Suprapubic skin (tissue), 4 donors: ENCODE results near the gene TCP10L. TPM values are rescaled to one million over a fixed set of nuclear protein-coding genes. Genes with fewer than 3 reads are reported as not detected.

ENCODE experiments used
- DNase-seq, 2 donors: peaks; one replicate each; pipeline ENCODE4 v3.0.0-alpha.2; 2019; ENCODE audit warnings: low spot score in 2 of 2
- H3K27ac ChIP-seq: fragments of 200-600 bp; sonication (generic); one replicate; pipeline ENCODE4 v1.5.1; 2019
- H3K27me3 ChIP-seq: fragments of 200-600 bp; sonication (generic); one replicate; pipeline ENCODE4 v1.5.1; 2019
- H3K36me3 ChIP-seq: fragments of 200-600 bp; sonication (generic); one replicate; pipeline ENCODE4 v1.5.1; 2019
- H3K4me1 ChIP-seq: fragments of 200-600 bp; sonication (generic); one replicate; pipeline ENCODE4 v1.5.1; 2019
- H3K4me3 ChIP-seq: fragments of 200-600 bp; sonication (generic); one replicate; pipeline ENCODE4 v1.5.1; 2019; ENCODE audit warnings: mild to moderate bottlenecking
- H3K9me3 ChIP-seq: fragments of 200-600 bp; sonication (generic); one replicate; pipeline ENCODE4 v1.5.1; 2019
- EP300 ChIP-seq: sonication (generic); formaldehyde crosslinking; IDR thresholded peaks from one replicate; pipeline ENCODE4 v1.6.1; 2017; ENCODE audit warnings: antibody characterized with exemption
- POLR2A ChIP-seq, 2 donors: fragments of 450-650 bp; IDR thresholded peaks; one replicate each; pipeline ENCODE4 v1.6.1; 2017; ENCODE audit warnings: antibody characterized with exemption in 2 of 2, mild to moderate bottlenecking in 2 of 2, moderate library complexity in 2 of 2
- POLR2AphosphoS5 ChIP-seq, 3 donors: sonication (generic); formaldehyde crosslinking; IDR thresholded peaks; one replicate each; pipeline ENCODE4 v1.6.1; 2017; ENCODE audit warnings: antibody characterized with exemption in 3 of 3
- WGBS: methylation state at CpG from one replicate; pipeline ENCODE4 v1.1.5; 2018; 5-methylcytosine and 5-hydroxymethylcytosine counted together
- total RNA-seq, 4 donors: library from RNA; depleted of rRNA; stranded (reverse); fragments of >200 nt; gene quantifications; one replicate each; pipeline ENCODE4 v1.1.0, GENCODE V29; 2016
- TF ChIP-seq, protein P1 (sequence below), 2 donors: fragments of 200-600 bp in 1 of 2; fragments of 450-650 bp in 1 of 2; sonication (generic) in 1 of 2; IDR thresholded peaks; one replicate each; pipeline ENCODE4 v1.5.1; 2016 to 2019; ENCODE audit warnings: antibody characterized with exemption in 2 of 2, mild to moderate bottlenecking in 1 of 2, moderate library complexity in 1 of 2

Gene TCP10L
- total RNA-seq, 4 donors from 2014 or later = 2.2 TPM; not detected in 3

- no peak for DNase-seq
- Histone ChIP-seq H3K4me1 (peaks cover 7% of the 10 kb centered on the region), H3K4me3 (no peak overlapping the region), H3K9me3 (no peaks in the 10 kb centered on the region), H3K27me3 (no peaks in the 10 kb centered on the region), H3K27ac (no peak overlapping the region), H3K36me3 (no peaks in the 10 kb centered on the region)
- WGBS = 84% methylated on average over 3 of the region's 3 CpGs
- TF ChIP-seq, protein P1, sequence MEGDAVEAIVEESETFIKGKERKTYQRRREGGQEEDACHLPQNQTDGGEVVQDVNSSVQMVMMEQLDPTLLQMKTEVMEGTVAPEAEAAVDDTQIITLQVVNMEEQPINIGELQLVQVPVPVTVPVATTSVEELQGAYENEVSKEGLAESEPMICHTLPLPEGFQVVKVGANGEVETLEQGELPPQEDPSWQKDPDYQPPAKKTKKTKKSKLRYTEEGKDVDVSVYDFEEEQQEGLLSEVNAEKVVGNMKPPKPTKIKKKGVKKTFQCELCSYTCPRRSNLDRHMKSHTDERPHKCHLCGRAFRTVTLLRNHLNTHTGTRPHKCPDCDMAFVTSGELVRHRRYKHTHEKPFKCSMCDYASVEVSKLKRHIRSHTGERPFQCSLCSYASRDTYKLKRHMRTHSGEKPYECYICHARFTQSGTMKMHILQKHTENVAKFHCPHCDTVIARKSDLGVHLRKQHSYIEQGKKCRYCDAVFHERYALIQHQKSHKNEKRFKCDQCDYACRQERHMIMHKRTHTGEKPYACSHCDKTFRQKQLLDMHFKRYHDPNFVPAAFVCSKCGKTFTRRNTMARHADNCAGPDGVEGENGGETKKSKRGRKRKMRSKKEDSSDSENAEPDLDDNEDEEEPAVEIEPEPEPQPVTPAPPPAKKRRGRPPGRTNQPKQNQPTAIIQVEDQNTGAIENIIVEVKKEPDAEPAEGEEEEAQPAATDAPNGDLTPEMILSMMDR (IDR thresholded peaks at IDR 0.05) = no peak
- no peak for TF ChIP-seq EP300
- no peak for TF ChIP-seq POLR2AphosphoS5 (IDR thresholded peaks at IDR 0.05)
- no peak for TF ChIP-seq POLR2A (IDR thresholded peaks at IDR 0.05)
Observed at GRCh38 chr21:32558106-32558505, 27.2 kb downstream of the TCP10L start.

DNA sequence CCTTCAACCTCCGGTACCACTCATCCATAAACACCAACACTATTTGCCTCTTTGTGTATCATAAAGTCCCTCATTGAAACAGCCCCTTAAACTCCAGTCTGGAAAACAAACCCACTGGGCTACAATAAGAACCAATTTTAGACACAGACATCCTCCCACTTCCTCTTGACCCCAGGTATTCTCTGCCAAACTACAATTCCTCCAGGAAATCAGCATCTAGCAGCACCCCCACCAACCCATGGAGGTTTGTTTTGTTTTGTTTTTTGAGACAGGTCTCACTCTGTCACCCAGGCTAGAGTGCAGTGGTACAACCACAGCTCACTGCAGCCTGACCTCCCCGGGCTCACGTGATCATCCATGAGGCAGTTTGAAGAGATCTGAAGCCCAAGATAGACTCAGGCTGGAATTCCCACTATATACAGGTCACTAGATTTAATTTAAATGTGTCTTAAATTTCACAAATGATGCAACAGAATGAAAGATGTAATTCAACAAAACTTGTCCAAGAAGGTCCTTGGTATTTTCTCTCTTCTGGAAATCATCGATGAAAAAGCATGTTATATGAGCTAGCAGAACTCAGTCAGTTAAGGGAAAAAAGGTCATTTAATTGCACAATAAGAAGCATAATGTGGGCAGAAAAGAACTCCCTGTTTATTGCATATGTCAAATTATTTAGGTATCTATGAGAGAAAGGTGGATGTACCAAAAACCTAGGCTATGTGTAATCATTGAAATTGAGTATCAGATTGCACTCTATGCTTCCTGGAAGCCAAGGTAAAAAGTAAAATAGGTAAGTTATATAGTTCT is 30.3 kb downstream of the TCP10L start:
- WGBS = 94% methylated on average over 4 of the region's 4 CpGs
- Histone ChIP-seq H3K4me1 (no peaks in the 10 kb centered on the region), H3K4me3 (no peak overlapping the region), H3K27me3 (no peaks in the 10 kb centered on the region), H3K27ac (no peak overlapping the region), H3K9me3 (no peaks in the 10 kb centered on the region), H3K36me3 (no peaks in the 10 kb centered on the region)
- TF ChIP-seq EP300 (no peak), POLR2AphosphoS5 (IDR thresholded peaks at IDR 0.05) (no peak), POLR2A (IDR thresholded peaks at IDR 0.05) (no peak)
- TF ChIP-seq, protein P1 (IDR thresholded peaks at IDR 0.05) = no peak
- DNase-seq = no peak

GRCh38 chr21:32549886-32550285 is 35.4 kb downstream of the TCP10L start:
- Histone ChIP-seq H3K9me3 (no peaks in the 10 kb centered on the region), H3K27me3 (no peaks in the 10 kb centered on the region), H3K27ac (no peak overlapping the region), H3K4me1 (no peaks in the 10 kb centered on the region), H3K4me3 (no peak overlapping the region), H3K36me3 (no peaks in the 10 kb centered on the region)
- TF ChIP-seq POLR2A (IDR thresholded peaks at IDR 0.05) (no peak), POLR2AphosphoS5 (IDR thresholded peaks at IDR 0.05) (no peak), EP300 (no peak)
- TF ChIP-seq, protein P1 (IDR thresholded peaks at IDR 0.05) = no peak
- 71% methylated on average over 3 of the region's 3 CpGs for WGBS
- no peak for DNase-seq

DNA sequence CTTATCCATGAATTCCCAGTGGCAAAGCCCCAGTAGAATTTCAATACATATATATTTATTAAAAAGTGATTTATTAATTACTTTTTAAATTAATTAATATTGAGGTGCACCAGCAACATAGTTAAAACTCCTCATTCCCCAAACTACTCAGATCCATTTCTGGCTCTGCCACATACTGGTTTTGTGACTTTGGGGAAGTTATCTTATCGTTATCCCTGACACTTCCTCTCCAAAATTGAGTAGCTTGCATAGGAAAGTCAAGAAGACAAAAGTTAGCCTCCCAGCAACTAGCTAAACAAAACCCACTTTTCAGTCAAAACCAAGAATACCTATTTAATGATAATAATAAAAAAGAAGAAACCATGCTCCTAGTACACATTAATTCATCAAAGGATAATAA is 35.9 kb downstream of the TCP10L start:
- no peak for DNase-seq
- H3K36me3 ChIP-seq = no peaks in the 10 kb centered on the region
- TF ChIP-seq EP300 (no peak), POLR2AphosphoS5 (IDR thresholded peaks at IDR 0.05) (no peak), POLR2A (IDR thresholded peaks at IDR 0.05) (no peak)
- TF ChIP-seq, protein P1 (IDR thresholded peaks at IDR 0.05) = no peak
- no peaks in the 10 kb centered on the region for H3K27me3 ChIP-seq
- H3K4me1 ChIP-seq = no peaks in the 10 kb centered on the region
- no peak overlapping the region for H3K4me3 ChIP-seq
- 72% methylated on average over 1 of the region's 1 CpG for WGBS
- H3K9me3 ChIP-seq = no peaks in the 10 kb centered on the region
- H3K27ac ChIP-seq = no peak overlapping the region

DNA sequence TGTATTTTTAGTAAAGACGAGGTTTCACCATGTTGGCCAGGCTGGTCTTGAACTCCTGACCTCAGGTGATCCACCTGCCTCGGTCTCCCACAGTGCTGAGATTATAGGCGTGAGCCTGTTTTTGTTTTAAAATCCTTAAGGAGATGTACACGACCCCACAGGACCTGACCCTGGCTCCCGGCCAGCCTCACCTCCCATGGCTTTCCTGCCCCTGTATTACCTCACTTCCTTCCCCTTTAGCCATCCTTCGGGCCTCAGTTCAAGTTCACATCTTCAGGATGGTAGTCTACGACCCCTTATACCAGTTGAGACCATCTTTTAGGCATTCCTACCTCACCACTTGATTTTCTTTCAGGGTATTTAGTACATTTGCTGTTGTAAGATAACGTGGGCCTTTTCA is 36.3 kb downstream of the TCP10L start:
- Histone ChIP-seq H3K27me3 (no peaks in the 10 kb centered on the region), H3K9me3 (no peaks in the 10 kb centered on the region), H3K36me3 (no peaks in the 10 kb centered on the region), H3K4me3 (no peak overlapping the region), H3K27ac (no peak overlapping the region), H3K4me1 (no peaks in the 10 kb centered on the region)
- 77% methylated on average over 8 of the region's 8 CpGs for WGBS
- no peak for DNase-seq
- TF ChIP-seq POLR2A (IDR thresholded peaks at IDR 0.05) (no peak), POLR2AphosphoS5 (IDR thresholded peaks at IDR 0.05) (no peak), EP300 (no peak)
- TF ChIP-seq, protein P1 (IDR thresholded peaks at IDR 0.05) = no peak
